HL-60 (cell line): ENCODE measurements around the gene REC114.

Experiments
- DNase-seq, 2 experiments: peaks; one replicate each; pipeline ENCODE4 v3.0.0-alpha.2; 2010 to 2020; ENCODE audit warnings: low read depth in 1 of 2, low spot score in 1 of 2
- H3K27ac ChIP-seq: fragments of 250-450 bp; sonication (Bioruptor Pico); replicated peaks from 2 replicates; pipeline ENCODE4 v1.5.1; 2020; ENCODE audit warnings: mild to moderate bottlenecking, moderate library complexity
- H3K27me3 ChIP-seq: fragments of 250-450 bp; sonication (Bioruptor Pico); 2 replicates; pipeline ENCODE4 v1.5.1; 2021; ENCODE audit warnings: mild to moderate bottlenecking, moderate library complexity; ENCODE audit not compliant: insufficient read depth, poor library complexity, severe bottlenecking
- H3K4me3 ChIP-seq: replicated peaks from 2 replicates; pipeline ENCODE4 v1.5.1; 2011; ENCODE audit warnings: mild to moderate bottlenecking, control low read depth, low read length; ENCODE audit not compliant: insufficient read depth
- CTCF ChIP-seq: IDR thresholded peaks from one replicate; pipeline ENCODE4 v1.5.1; 2011; ENCODE audit warnings: low read length, control low read depth, inconsistent platforms; ENCODE audit not compliant: insufficient read depth
- GABPA ChIP-seq: IDR thresholded peaks from 2 replicates; pipeline ENCODE4 v1.6.1; 2012; ENCODE audit warnings: low read depth
- POLR2AphosphoS5 ChIP-seq: IDR thresholded peaks from 2 replicates; pipeline ENCODE4 v1.6.1; 2012; ENCODE audit warnings: low read depth
- REST ChIP-seq: IDR thresholded peaks from 2 replicates; pipeline ENCODE4 v1.6.1; 2012; ENCODE audit warnings: low read depth; ENCODE audit not compliant: insufficient replicate concordance
- SPI1 ChIP-seq: IDR thresholded peaks from 2 replicates; pipeline ENCODE4 v1.6.1; 2012; ENCODE audit warnings: low read depth, mild to moderate bottlenecking, borderline replicate concordance

REC114 gene

GRCh38 chr15:73584699-73585420 lies 141.9 kb downstream of the REC114 start:
- no peak overlapping the region for H3K27ac ChIP-seq
- DNase-seq = no peak
- TF ChIP-seq GABPA (no peak), POLR2AphosphoS5 (no peak), REST (no peak), SPI1 (no peak), CTCF (no peak)
- no peaks in the 10 kb centered on the region for H3K27me3 ChIP-seq
- H3K4me3 ChIP-seq = no peak overlapping the region

GRCh38 chr15:73585871-73586654 lies 143.1 kb downstream of the REC114 start:
- Histone ChIP-seq H3K27me3 (no peaks in the 10 kb centered on the region), H3K4me3 (no peak overlapping the region), H3K27ac (no peak overlapping the region)
- DNase-seq = no peak
- no peak for TF ChIP-seq SPI1
- TF ChIP-seq CTCF = no peak
- TF ChIP-seq POLR2AphosphoS5 = no peak
- TF ChIP-seq REST = no peak
- no peak for TF ChIP-seq GABPA

- Histone ChIP-seq H3K27me3 (no peaks in the 10 kb centered on the region), H3K27ac (no peak overlapping the region), H3K4me3 (no peak overlapping the region)
- TF ChIP-seq REST = no peak
- no peak for TF ChIP-seq POLR2AphosphoS5
- TF ChIP-seq GABPA = no peak
- peak in 1 of 2 experiments; percentile 36 for DNase-seq
Observed at GRCh38 chr15:73589766-73590165, 146.8 kb downstream of the REC114 start.
